NT2/D1 (cell line): ENCODE measurements around the gene ULK1.

Source experiments
- SUZ12 ChIP-seq: IDR thresholded peaks from 2 replicates; pipeline ENCODE4 v1.6.1; 2011; ENCODE audit not compliant: insufficient read length, insufficient read depth; ENCODE audit errors: extremely low read depth
- YY1 ChIP-seq: IDR thresholded peaks from 2 replicates; pipeline ENCODE4 v1.6.1; 2011; ENCODE audit not compliant: insufficient read length, insufficient read depth

DNA sequence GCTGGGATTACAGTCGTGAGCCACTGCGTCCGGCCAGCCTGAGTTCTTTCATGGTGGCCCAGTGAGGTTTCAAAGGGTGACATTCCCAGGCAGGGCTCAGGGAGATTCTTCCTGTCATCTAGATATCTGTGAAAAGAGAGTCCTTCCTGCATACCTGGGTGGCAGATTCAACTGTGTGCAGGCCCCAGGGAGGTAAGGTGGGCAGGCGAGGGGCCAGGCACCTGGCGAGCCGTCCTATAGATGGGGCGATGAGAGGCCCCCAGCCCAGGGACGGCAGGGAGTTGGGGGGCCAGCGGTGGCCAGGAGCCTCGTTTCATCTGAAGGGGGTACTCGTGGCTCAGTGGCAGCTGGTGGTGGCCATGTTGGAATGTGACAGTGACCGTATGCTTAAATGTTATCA lies 48.2 kb downstream of the ULK1 start:
- no peak for TF ChIP-seq YY1
- TF ChIP-seq SUZ12: no peak
